Measurements from ENCODE around the gene TNC.

Gene TNC

GRCh38 chr9:115030006-115030405 is 88.0 kb downstream of the TNC start:
- Histone ChIP-seq H3K27me3 (ENCODE audit: insufficient read depth, low read length) (no peaks in the 10 kb centered on the region), H3K14ac (ENCODE audit: low read length) (no peak overlapping the region), H3K4ac (ENCODE audit: low read depth, low read length) (no peak overlapping the region), H4K12ac (ENCODE audit: low read depth, low read length) (no peak overlapping the region), H2AK5ac (ENCODE audit: low read length) (no peak overlapping the region), H2AFZ (ENCODE audit: insufficient read depth, low read length, poor library complexity) (no peak overlapping the region), H3K9me3 (ENCODE audit: insufficient read depth, low read depth, low read length) (no peaks in the 10 kb centered on the region), H3K4me2 (ENCODE audit: low read length) (no peak overlapping the region), H2BK12ac (ENCODE audit: low read length) (no peak overlapping the region), H4K91ac (ENCODE audit: low read depth, low read length) (no peak overlapping the region), H3K36me3 (ENCODE audit: control insufficient read depth in 1 of 2, insufficient read depth in 2 of 2, low read length in 2 of 2) (peaks cover 15 to 27% of the 10 kb centered on the region in 2 experiments), H3K9ac (ENCODE audit: low read length) (no peak overlapping the region), H3K4me1 (ENCODE audit: control insufficient read depth in 1 of 2, insufficient read depth in 2 of 2, low read length in 2 of 2) (peaks cover 10 to 15% of the 10 kb centered on the region in 2 experiments), H4K8ac (ENCODE audit: low read depth, low read length) (no peak overlapping the region), H3K27ac (ENCODE audit: low read depth, low read length) (no peak overlapping the region), H3K79me2 (ENCODE audit: control insufficient read depth, insufficient read depth, low read length, poor library complexity) (peaks cover 2% of the 10 kb centered on the region), H2BK120ac (ENCODE audit: insufficient read depth, low read length, poor library complexity) (no peak overlapping the region), H3K18ac (ENCODE audit: low read length) (no peak overlapping the region), H3K4me3 (ENCODE audit: low read depth, low read length) (no peak overlapping the region), H3K79me1 (ENCODE audit: low read length) (peaks cover 18% of the 10 kb centered on the region), H2BK5ac (ENCODE audit: low read depth, low read length, poor library complexity) (no peak overlapping the region), H3K23ac (ENCODE audit: low read length) (no peak overlapping the region)
- WGBS (ENCODE audit: extremely low coverage, insufficient coverage, insufficient read length) = no CpG with 5 or more reads among the region's 4 CpGs
- peak in 1 of 2 donors; percentile 25 for DNase-seq

GRCh38 chr9:115025721-115026120 is 92.2 kb downstream of the TNC start:
- H3K9ac ChIP-seq (ENCODE audit: low read length) = no peak overlapping the region
- H2BK5ac ChIP-seq (ENCODE audit: low read depth, low read length, poor library complexity) = peak overlapping the region; percentile 91
- peaks cover 15 to 26% of the 10 kb centered on the region in 2 experiments for H3K36me3 ChIP-seq (ENCODE audit: control insufficient read depth in 1 of 2, insufficient read depth in 2 of 2, low read length in 2 of 2)
- no peak overlapping the region for H3K23ac ChIP-seq (ENCODE audit: low read length)
- H3K4me2 ChIP-seq (ENCODE audit: low read length) = no peak overlapping the region
- peak overlapping the region; percentile 66 for H3K4ac ChIP-seq (ENCODE audit: low read depth, low read length)
- peak overlapping the region; percentile 95 for H2BK12ac ChIP-seq (ENCODE audit: low read length)
- peaks cover 15 to 23% of the 10 kb centered on the region in 2 experiments for H3K4me1 ChIP-seq (ENCODE audit: control insufficient read depth in 1 of 2, insufficient read depth in 2 of 2, low read length in 2 of 2)
- H2BK120ac ChIP-seq (ENCODE audit: insufficient read depth, low read length, poor library complexity) = peak overlapping the region; percentile 96
- H3K9me3 ChIP-seq (ENCODE audit: insufficient read depth, low read depth, low read length) = no peaks in the 10 kb centered on the region
- H3K27me3 ChIP-seq (ENCODE audit: insufficient read depth, low read length) = no peaks in the 10 kb centered on the region
- H2AFZ ChIP-seq (ENCODE audit: insufficient read depth, low read length, poor library complexity) = no peak overlapping the region
- H3K4me3 ChIP-seq (ENCODE audit: low read depth, low read length) = no peak overlapping the region
- H3K79me2 ChIP-seq (ENCODE audit: control insufficient read depth, insufficient read depth, low read length, poor library complexity) = peaks cover 5% of the 10 kb centered on the region
- H3K18ac ChIP-seq (ENCODE audit: low read length) = peak overlapping the region; percentile 82
- no peak for DNase-seq
- H4K8ac ChIP-seq (ENCODE audit: low read depth, low read length) = peak overlapping the region; percentile 62
- peaks cover 33% of the 10 kb centered on the region for H3K79me1 ChIP-seq (ENCODE audit: low read length)
- peak overlapping the region; percentile 96 for H2AK5ac ChIP-seq (ENCODE audit: low read length)
- peak overlapping the region; percentile 83 for H4K91ac ChIP-seq (ENCODE audit: low read depth, low read length)
- no peak overlapping the region for H4K12ac ChIP-seq (ENCODE audit: low read depth, low read length)
- peak overlapping the region; percentile 82 for H3K14ac ChIP-seq (ENCODE audit: low read length)
- H3K27ac ChIP-seq (ENCODE audit: low read depth, low read length) = peak overlapping the region; percentile 94

- Histone ChIP-seq H4K8ac (ENCODE audit: low read depth, low read length) (peak overlapping the region; percentile 44), H4K12ac (ENCODE audit: low read depth, low read length) (no peak overlapping the region), H3K36me3 (ENCODE audit: control insufficient read depth in 1 of 2, insufficient read depth in 2 of 2, low read length in 2 of 2) (peaks cover 13 to 22% of the 10 kb centered on the region in 2 experiments), H2BK12ac (ENCODE audit: low read length) (peak overlapping the region; percentile 5), H3K79me1 (ENCODE audit: low read length) (peaks cover 33% of the 10 kb centered on the region), H3K9me3 (ENCODE audit: insufficient read depth, low read depth, low read length) (no peaks in the 10 kb centered on the region), H3K9ac (ENCODE audit: low read length) (no peak overlapping the region), H2AK5ac (ENCODE audit: low read length) (peak overlapping the region; percentile 6), H3K18ac (ENCODE audit: low read length) (peak overlapping the region; percentile 12), H3K79me2 (ENCODE audit: control insufficient read depth, insufficient read depth, low read length, poor library complexity) (peaks cover 5% of the 10 kb centered on the region), H2AFZ (ENCODE audit: insufficient read depth, low read length, poor library complexity) (no peak overlapping the region), H3K27ac (ENCODE audit: low read depth, low read length) (peak overlapping the region; percentile 94), H2BK5ac (ENCODE audit: low read depth, low read length, poor library complexity) (peak overlapping the region; percentile 68), H4K91ac (ENCODE audit: low read depth, low read length) (peak overlapping the region; percentile 78), H3K4me3 (ENCODE audit: low read depth, low read length) (no peak overlapping the region), H3K23ac (ENCODE audit: low read length) (no peak overlapping the region), H3K14ac (ENCODE audit: low read length) (peak overlapping the region; percentile 28), H3K4me1 (ENCODE audit: control insufficient read depth in 1 of 2, insufficient read depth in 2 of 2, low read length in 2 of 2) (peaks cover 15 to 22% of the 10 kb centered on the region in 2 experiments), H2BK120ac (ENCODE audit: insufficient read depth, low read length, poor library complexity) (peak overlapping the region; percentile 54), H3K27me3 (ENCODE audit: insufficient read depth, low read length) (no peaks in the 10 kb centered on the region), H3K4me2 (ENCODE audit: low read length) (no peak overlapping the region), H3K4ac (ENCODE audit: low read depth, low read length) (peak overlapping the region; percentile 5)
- DNase-seq = peak; percentile 68 to 89
- no CpG with 5 or more reads among the region's 5 CpGs for WGBS (ENCODE audit: extremely low coverage, insufficient coverage, insufficient read length)
Observed at GRCh38 chr9:115024925-115025535, 92.9 kb downstream of the TNC start.

- Histone ChIP-seq H3K79me1 (ENCODE audit: low read length) (peaks cover 29% of the 10 kb centered on the region), H3K23ac (ENCODE audit: low read length) (no peak overlapping the region), H4K12ac (ENCODE audit: low read depth, low read length) (no peak overlapping the region), H2BK12ac (ENCODE audit: low read length) (peak overlapping the region; percentile 98), H2BK120ac (ENCODE audit: insufficient read depth, low read length, poor library complexity) (peak overlapping the region; percentile 68), H3K14ac (ENCODE audit: low read length) (peak overlapping the region; percentile 62), H3K4me1 (ENCODE audit: control insufficient read depth in 1 of 2, insufficient read depth in 2 of 2, low read length in 2 of 2) (peaks cover 15 to 18% of the 10 kb centered on the region in 2 experiments), H3K9me3 (ENCODE audit: insufficient read depth, low read depth, low read length) (no peaks in the 10 kb centered on the region), H3K4me2 (ENCODE audit: low read length) (no peak overlapping the region), H3K79me2 (ENCODE audit: control insufficient read depth, insufficient read depth, low read length, poor library complexity) (peaks cover 5% of the 10 kb centered on the region), H2BK5ac (ENCODE audit: low read depth, low read length, poor library complexity) (peak overlapping the region; percentile 94), H3K4me3 (ENCODE audit: low read depth, low read length) (no peak overlapping the region), H2AFZ (ENCODE audit: insufficient read depth, low read length, poor library complexity) (no peak overlapping the region), H4K91ac (ENCODE audit: low read depth, low read length) (peak overlapping the region; percentile 98), H3K27ac (ENCODE audit: low read depth, low read length) (peak overlapping the region; percentile 88), H4K8ac (ENCODE audit: low read depth, low read length) (peak overlapping the region; percentile 22), H2AK5ac (ENCODE audit: low read length) (no peak overlapping the region), H3K4ac (ENCODE audit: low read depth, low read length) (peak overlapping the region; percentile 44), H3K27me3 (ENCODE audit: insufficient read depth, low read length) (no peaks in the 10 kb centered on the region), H3K36me3 (ENCODE audit: control insufficient read depth in 1 of 2, insufficient read depth in 2 of 2, low read length in 2 of 2) (peaks cover 12 to 18% of the 10 kb centered on the region in 2 experiments), H3K9ac (ENCODE audit: low read length) (no peak overlapping the region), H3K18ac (ENCODE audit: low read length) (no peak overlapping the region)
- WGBS (ENCODE audit: extremely low coverage, insufficient coverage, insufficient read length) = no CpG with 5 or more reads among the region's 6 CpGs
- no peak for DNase-seq
Observed at GRCh38 chr9:115022760-115023434, 95.1 kb downstream of the TNC start.

Measured in trophoblast cell (in vitro differentiated cells and primary cell).